Keratinocyte (primary cell): ENCODE measurements around the gene IL18RAP. TPM values are rescaled to one million over a fixed set of nuclear protein-coding genes. Genes with fewer than 3 reads are reported as not detected.

Experiments
- DNase-seq: peaks from one replicate; pipeline ENCODE4 v3.0.0-alpha.2; 2011; ENCODE audit warnings: low read depth, missing footprints, low spot score
- FAIRE-seq: peaks from 2 replicates; lab custom pipeline; 2011; peaks lifted over from hg19 to GRCh38; lab: Jason Lieb, UNC
- H2AFZ ChIP-seq: 2 replicates; pipeline ENCODE4 v1.6.0; 2012; ENCODE audit warnings: low read length, control low read depth, inconsistent platforms; ENCODE audit not compliant: control insufficient read depth
- H3K27ac ChIP-seq: 2 replicates; pipeline ENCODE4 v1.5.1; 2011; ENCODE audit warnings: low read length; ENCODE audit not compliant: control insufficient read depth, insufficient read depth
- H3K27me3 ChIP-seq: 3 replicates; pipeline ENCODE4 v1.6.0; 2011; ENCODE audit warnings: low read length; ENCODE audit not compliant: control insufficient read depth, insufficient read depth; ENCODE audit errors: extremely low read depth
- H3K36me3 ChIP-seq, 2 experiments: 2 replicates in 1 of 2; 3 replicates in 1 of 2; pipeline ENCODE4 v1.5.1; 2011; ENCODE audit warnings: low read length in 2 of 2, mild to moderate bottlenecking in 1 of 2; ENCODE audit not compliant: control insufficient read depth in 2 of 2, insufficient read depth in 2 of 2; ENCODE audit errors: extremely low read depth in 1 of 2
- H3K4me1 ChIP-seq: 3 replicates; pipeline ENCODE4 v1.5.1; 2011; ENCODE audit warnings: low read length; ENCODE audit not compliant: control insufficient read depth, insufficient read depth; ENCODE audit errors: extremely low read depth
- H3K4me2 ChIP-seq: 3 replicates; pipeline ENCODE4 v1.6.0; 2011; ENCODE audit warnings: low read depth, low read length; ENCODE audit not compliant: control insufficient read depth, insufficient read depth; ENCODE audit errors: extremely low read depth
- H3K4me3 ChIP-seq, 3 experiments: fragments of 200-600 bp in 1 of 3; sonication (generic) in 1 of 3; 2 replicates in 2 of 3; 3 replicates in 1 of 3; pipeline ENCODE4 v1.5.1; 2011 to 2016; ENCODE audit warnings: low read length in 3 of 3, mild to moderate bottlenecking in 3 of 3, control low read depth in 2 of 3, inconsistent platforms in 1 of 3, low read depth in 1 of 3, mixed read lengths in 1 of 3, mixed run types in 1 of 3, moderate library complexity in 1 of 3; ENCODE audit not compliant: control insufficient read depth in 2 of 3, insufficient read depth in 2 of 3; ENCODE audit errors: extremely low read depth in 1 of 3
- H3K79me2 ChIP-seq: 2 replicates; pipeline ENCODE4 v1.6.0; 2012; ENCODE audit warnings: low read length; ENCODE audit not compliant: control insufficient read depth, insufficient read depth
- H3K9ac ChIP-seq: 3 replicates; pipeline ENCODE4 v1.6.0; 2011; ENCODE audit warnings: low read length; ENCODE audit not compliant: control insufficient read depth, insufficient read depth; ENCODE audit errors: extremely low read depth
- H3K9me1 ChIP-seq: 3 replicates; pipeline ENCODE4 v1.6.0; 2011; ENCODE audit warnings: low read length; ENCODE audit not compliant: control insufficient read depth, insufficient read depth; ENCODE audit errors: extremely low read depth
- H3K9me3 ChIP-seq: 2 replicates; pipeline ENCODE4 v1.5.1; 2012; ENCODE audit warnings: low read depth, low read length; ENCODE audit not compliant: control insufficient read depth
- H4K20me1 ChIP-seq: 3 replicates; pipeline ENCODE4 v1.6.0; 2011; ENCODE audit warnings: low read length; ENCODE audit not compliant: control insufficient read depth, insufficient read depth; ENCODE audit errors: extremely low read depth
- CTCF ChIP-seq, 3 experiments: IDR thresholded peaks in 1 of 3; conservative IDR thresholded peaks in 1 of 3; optimal IDR thresholded peaks in 1 of 3; 2 replicates in 2 of 3; 3 replicates in 1 of 3; pipeline versions ENCODE3 to v1.5.1; 2011; ENCODE audit warnings: low read length in 3 of 3, mild to moderate bottlenecking in 3 of 3, moderate library complexity in 2 of 3, control low read depth in 1 of 3, inconsistent platforms in 1 of 3; ENCODE audit not compliant: insufficient read depth in 2 of 3; ENCODE audit errors: extremely low read depth in 1 of 3
- EZH2 ChIP-seq: IDR thresholded peaks from one replicate; pipeline ENCODE4 v1.6.1; 2012; ENCODE audit warnings: inconsistent platforms, mild to moderate bottlenecking, low read length, moderate library complexity
- dilution Hi-C: fragments of 300-500 bp; cut with MboI; formaldehyde crosslinking; loops from one replicate; pipeline ENCODE4 v1.7.0; 2020; ENCODE audit warnings: low sequenced_read_pairs; ENCODE audit not compliant: extremely low pct_ligation_motif_present
- polyA plus RNA-seq, 5 experiments: library from polyadenylated mRNA; depleted of rRNA in 3 of 5; stranded (reverse) in 3 of 5; stranded (forward) in 1 of 5; unstranded in 1 of 5; fragments of >200 nt; gene quantifications; 1 replicate in 1 of 5; 2 replicates in 3 of 5; 3 replicates in 1 of 5; pipeline versions ENCODE4 v1.2.1 to v1.2.3, GENCODE V29; 2011 to 2012; ENCODE audit warnings: missing spikeins in 2 of 5, low read depth in 1 of 5, low replicate concordance in 1 of 5

IL18RAP gene
- polyA plus RNA-seq, 1 donor (not counting 4 experiments of a cell fraction or from before 2014, with no cell fraction given), result not detected

GRCh38 chr2:102386004-102386403 lies 37.0 kb upstream of the IL18RAP start:
- Histone ChIP-seq H3K79me2 (no peaks in the 10 kb centered on the region), H3K27me3 (no peaks in the 10 kb centered on the region), H2AFZ (no peak overlapping the region), H3K9ac (no peak overlapping the region), H3K4me2 (no peak overlapping the region), H4K20me1 (no peaks in the 10 kb centered on the region), H3K36me3 (no peaks in the 10 kb centered on the region), H3K4me1 (peaks cover 3% of the 10 kb centered on the region), H3K9me1 (no peaks in the 10 kb centered on the region), H3K9me3 (peaks cover 3% of the 10 kb centered on the region), H3K27ac (no peak overlapping the region), H3K4me3 (no peak overlapping the region)
- TF ChIP-seq EZH2 (no peak), CTCF (optimal IDR thresholded peaks at IDR 0.05 in 1 of 3, IDR thresholded peaks at IDR 0.05 in 1 of 3, conservative IDR thresholded peaks at IDR 0.05 in 1 of 3; ENCODE audit: extremely low read depth in 1 of 3, insufficient read depth in 2 of 3, low read length in 3 of 3) (no peak)
- DNase-seq (no peak), FAIRE-seq (no peak)
- dilution Hi-C loops, result no loop called here

GRCh38 chr2:102386867-102387541 lies 36.0 kb upstream of the IL18RAP start:
- H3K9ac ChIP-seq, result no peak overlapping the region
- H3K36me3 ChIP-seq, result no peaks in the 10 kb centered on the region
- H3K79me2 ChIP-seq, result no peaks in the 10 kb centered on the region
- H3K27ac ChIP-seq, result no peak overlapping the region
- no peak overlapping the region for H3K4me3 ChIP-seq
- no peaks in the 10 kb centered on the region for H3K27me3 ChIP-seq
- H3K9me3 ChIP-seq, result peaks cover 3% of the 10 kb centered on the region
- H2AFZ ChIP-seq, result no peak overlapping the region
- peaks cover 3% of the 10 kb centered on the region for H3K4me1 ChIP-seq
- no peak for TF ChIP-seq CTCF (optimal IDR thresholded peaks at IDR 0.05 in 1 of 3, IDR thresholded peaks at IDR 0.05 in 1 of 3, conservative IDR thresholded peaks at IDR 0.05 in 1 of 3; ENCODE audit: extremely low read depth in 1 of 3, insufficient read depth in 2 of 3, low read length in 3 of 3)
- TF ChIP-seq EZH2, result no peak
- H3K9me1 ChIP-seq, result no peaks in the 10 kb centered on the region
- DNase-seq (no peak), FAIRE-seq (no peak)
- dilution Hi-C loops, result no loop called here
- H4K20me1 ChIP-seq, result no peaks in the 10 kb centered on the region
- H3K4me2 ChIP-seq, result no peak overlapping the region
